HG03558 (cell line): ENCODE measurements around the gene NUDT7.

Experiments used
- ATAC-seq: cut with Tn5 transposase; IDR thresholded peaks from one replicate; pipeline ENCODE4 v1.9.1; 2021; ENCODE audit warnings: moderate number of reproducible peaks; ENCODE audit not compliant: unreplicated experiment; ENCODE audit errors: extremely low read depth

The NUDT7 gene

DNA sequence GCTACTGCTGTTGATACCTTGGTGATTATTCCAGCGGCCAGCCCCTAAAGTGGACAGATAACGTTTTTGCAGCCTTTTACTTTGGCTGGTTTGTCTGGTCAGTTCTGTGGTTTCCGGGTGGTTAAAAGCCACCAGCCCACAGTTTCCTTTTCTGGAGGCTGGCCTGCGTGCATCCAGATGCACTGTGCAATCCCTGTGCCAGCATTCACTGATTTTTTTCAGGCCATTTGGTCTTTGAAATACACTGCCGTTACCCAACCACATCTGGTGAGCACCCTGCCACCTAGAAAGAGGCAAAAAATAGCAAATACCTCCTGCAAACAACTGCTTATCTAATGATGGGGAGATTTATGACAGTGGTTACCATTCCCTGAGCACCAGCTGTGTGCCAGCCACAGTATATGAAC, 797 bp downstream of the NUDT7 start:
- ATAC-seq, result no peak

DNA sequence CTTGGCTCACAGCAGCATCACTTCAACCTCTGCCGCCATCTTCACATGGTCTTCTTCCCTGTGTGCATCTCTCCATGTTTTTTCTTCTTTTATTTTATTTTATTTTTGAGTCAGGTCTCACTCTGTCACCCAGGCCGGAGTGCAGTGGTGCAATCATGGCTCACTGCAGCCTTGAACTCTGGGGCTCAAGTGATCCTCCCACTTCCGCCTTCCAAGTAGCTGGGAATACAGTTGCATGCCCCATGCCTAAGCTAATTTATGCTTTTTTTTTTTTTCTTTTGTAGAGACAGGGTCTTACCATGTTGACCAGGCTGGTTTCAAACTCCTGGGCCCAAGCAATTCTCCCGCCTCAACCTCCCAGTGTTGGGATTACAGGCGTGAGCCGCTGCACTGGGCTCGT, 1.9 kb downstream of the NUDT7 start:
- ATAC-seq, result no peak

DNA sequence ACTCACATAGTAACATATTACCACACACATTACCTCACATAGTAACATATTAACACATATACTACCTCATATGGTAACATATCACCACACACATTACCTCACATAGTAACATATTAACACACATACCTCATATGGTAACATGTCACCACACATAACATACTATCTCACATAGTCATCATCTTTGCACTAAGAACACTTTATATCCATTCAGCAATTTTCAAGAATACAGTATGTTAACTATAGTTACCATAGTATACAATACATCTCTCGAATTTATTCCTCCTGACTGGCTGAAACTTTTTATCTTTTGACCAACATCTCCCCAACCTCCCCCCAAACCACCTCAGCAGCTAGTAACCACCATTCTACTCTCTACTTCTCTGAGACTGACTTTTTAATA, 7.6 kb downstream of the NUDT7 start:
- no peak for ATAC-seq

DNA sequence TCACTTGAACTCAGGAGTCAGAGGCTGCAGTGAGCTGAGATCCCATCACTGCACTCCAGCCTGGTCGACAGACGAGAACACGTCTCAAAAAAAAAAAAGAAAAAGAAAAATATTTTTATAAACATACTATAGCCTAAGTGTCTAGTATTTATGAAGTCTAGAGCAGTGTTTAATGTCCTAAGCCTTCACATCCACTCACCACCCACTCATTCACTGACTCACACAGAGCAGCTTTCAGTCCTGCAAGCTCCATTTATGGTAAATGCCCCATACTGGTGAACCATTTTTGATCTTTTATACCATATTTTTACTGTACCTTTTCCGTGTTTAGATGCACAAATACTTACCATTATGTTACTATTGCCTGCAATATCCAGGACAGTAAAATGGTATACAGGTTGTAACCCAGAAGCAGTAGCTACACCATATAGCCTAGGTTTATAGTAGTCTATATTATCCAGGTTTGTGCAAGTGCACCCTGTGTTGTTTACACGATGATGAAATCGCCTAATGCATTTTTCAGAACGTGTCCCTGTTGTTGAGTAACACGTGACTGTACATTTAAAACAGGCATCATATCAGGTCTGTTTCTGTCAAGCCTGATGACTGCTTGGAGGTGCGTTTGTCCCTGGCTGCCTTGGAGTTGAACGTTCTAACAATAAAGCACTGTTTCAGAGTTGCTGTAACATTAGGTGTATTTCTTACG, 10.1 kb downstream of the NUDT7 start:
- ATAC-seq, result no peak

DNA sequence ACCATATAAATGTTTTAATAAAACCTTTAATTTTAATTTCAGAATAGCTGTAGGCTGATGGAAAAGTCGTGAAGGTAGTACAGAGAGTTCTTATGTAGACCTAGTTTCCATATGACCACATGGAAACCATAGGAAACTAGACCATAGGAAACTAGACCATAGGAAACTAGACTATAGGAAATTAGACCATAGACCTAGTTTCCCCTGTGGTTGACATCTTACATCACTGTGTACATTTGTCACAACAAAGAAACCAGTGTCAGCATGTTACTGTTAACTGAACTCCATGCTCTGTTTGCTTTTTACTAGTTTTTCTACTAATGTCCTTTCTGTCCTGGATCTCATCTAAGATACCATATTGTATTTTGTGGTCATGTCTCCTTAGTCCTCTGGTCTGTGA, 14.6 kb downstream of the NUDT7 start:
- ATAC-seq, result peak; percentile 58

DNA sequence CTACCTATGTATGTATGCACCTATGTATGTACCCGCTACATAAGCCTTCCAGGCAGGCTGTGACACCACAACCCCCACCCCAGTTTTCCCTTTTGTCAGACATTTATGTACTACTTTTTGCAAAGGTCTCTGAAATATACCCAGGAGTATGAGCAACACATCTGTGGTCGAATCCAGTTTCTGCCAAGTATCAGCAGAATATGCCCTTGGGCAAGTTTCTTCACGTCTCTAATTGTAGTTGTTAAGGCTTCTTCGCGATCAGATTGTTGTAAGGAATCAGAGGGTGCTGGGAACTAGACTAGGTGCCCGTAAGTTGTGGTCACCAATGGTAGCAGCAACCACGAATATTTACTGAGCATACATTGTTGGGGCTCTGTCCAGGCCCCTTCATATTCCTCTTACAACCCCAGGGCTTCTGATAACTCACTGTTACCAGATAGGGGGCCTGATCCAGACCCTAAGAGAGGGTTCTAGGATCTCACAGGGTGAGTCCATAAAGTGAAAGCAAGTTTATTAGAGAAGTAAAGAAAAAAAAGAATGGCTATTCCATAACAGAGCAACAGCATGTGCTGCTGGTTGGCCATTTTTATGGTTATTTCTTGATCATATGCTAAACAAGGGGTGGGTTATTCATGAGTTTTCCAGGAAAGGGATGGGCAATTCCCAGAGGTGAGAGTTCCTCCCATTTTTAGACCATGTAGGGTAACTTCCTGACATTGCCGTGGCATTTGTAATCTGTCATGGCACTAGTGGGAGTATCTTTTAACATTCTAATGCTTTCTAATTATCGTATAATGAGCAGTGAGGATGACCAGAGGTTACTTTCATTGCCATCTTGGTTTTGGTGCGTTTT, 16.6 kb downstream of the NUDT7 start:
- ATAC-seq, result no peak

DNA sequence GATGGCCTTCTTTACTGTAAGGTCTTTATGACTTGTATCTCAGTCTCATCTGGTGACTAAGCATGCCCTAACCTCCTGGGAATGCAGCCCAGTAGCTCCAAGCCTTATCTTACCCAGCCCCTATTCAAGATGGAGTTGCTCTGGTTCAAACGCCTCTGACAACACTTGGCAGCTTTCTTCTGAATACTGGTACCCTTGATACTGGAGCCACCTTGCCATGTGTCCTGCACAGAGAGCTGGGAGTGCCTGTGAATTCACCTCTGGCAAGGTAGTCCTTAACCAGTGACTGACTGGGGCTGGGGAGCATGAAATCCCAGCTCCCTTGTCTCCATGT, 17.2 kb downstream of the NUDT7 start:
- ATAC-seq, result no peak

DNA sequence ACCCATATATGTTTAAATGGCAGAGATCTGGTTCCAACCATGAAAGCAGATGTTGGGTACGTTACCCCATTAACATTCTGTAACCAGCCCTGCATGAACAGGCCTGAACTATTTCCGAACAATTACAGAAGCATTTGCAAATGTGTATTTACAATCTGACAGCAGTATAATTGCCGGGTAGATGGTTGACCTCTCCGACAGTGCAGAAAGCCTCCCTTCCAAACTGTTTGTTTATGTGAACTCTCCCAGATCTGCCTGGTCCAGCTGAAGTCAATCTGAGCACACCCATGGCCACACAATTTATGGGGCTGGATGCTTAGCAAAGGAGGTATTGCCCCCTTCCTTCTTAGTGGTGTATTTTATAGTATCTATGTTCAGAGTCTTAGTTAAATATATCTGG, 21.8 kb downstream of the NUDT7 start:
- no peak for ATAC-seq

DNA sequence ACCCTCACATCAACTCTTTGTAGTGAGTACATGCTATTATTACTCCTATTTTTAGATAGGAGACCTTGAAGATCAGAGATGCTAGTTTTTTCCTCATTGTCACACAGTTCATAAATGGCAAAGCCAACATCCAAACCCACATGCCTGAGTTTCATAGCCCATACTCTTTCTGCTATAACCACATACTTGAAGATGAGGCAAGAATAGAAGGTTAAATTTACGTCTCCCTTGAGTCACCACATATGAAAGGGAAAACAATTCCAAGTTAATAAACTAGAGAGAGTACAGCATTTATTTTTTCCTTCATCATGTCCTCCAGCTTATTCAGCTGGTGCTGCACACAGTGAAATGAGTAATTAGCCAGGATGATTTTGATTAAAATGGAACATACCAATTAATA, 23.7 kb downstream of the NUDT7 start:
- ATAC-seq, result no peak

DNA sequence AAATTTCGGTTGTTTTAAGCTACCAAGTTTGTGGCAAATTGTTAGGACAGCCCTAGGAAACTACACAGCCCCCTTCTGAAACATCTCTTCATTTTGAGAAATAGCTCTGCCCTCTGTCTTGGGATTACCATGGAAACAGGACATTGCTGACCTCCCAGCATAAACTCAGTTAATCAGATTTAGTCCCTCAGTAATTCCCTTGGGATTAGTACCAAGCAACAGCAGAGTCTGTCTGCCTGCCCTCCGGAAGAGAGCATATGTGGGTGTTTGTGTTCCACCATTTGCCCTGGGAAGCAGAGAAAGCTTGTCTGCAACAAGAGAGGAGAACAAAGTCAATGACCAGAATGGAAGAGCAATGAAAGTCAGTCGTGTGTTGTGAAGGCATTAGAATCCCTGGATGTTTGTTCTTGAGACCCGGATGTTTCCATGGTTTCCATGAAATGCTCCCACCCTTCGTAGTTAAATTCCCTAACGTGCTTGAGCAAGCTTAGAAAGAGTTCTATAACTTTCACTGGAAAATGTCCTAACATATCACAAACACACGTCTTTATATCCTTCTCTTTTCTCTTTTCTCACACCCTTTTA, 26.2 kb downstream of the NUDT7 start:
- ATAC-seq, result no peak

DNA sequence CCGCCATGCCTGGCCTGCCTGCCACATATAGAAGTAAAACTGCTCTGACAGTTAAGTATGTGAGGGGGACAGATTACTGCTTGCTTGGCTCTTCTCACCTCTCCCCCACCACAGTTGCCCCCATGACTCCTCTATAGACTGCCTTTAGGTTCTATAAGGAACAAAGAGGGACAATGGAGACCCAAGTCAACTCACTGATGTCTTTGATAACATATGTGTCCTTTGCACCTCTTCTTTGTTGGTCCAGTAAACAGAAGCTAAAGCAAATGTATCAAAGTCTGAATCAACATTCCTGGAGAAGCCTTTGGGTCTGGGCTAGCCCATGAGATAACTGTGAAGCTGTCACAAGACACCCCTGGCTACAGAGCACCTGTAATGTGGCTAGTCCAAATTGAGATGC, 27.1 kb downstream of the NUDT7 start:
- no peak for ATAC-seq

DNA sequence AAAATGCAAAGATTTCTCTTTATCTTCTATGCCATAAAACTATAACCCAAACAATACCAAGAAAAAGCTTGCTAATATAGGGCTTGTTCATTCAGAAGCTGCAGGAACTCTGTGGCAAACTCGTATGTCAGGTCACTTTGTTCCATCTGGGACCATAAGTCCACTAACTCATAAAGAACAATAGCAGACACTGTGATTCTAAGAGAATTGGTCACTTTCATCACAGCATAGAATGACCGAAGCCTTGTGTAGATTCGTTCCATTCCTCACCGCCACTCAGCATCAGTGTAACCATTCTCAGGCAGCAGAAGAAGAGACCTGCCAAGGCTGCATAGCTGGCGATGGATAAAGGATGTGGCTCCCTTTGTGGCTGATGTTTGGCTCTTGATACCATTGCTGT, 35.7 kb downstream of the NUDT7 start:
- ATAC-seq, result no peak

DNA sequence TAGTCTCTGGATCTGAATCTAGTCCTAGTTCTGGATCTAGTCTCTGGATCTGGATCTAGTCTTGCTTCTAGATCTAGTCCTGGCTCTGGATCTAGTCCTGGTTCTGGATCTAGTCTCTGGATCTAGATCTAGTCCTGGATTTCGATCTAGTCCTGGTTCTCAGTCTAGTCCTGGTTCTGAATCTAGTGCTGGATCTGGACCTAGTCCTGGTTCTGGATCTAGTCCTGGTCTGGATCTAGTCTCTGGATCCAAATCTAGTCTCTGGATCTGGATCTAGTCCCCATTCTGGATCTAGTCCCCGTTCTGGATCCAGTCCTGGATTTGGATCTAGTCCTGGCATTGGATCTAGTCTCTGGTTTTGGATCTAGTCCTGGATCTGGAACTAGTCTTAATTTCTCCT, 36.2 kb downstream of the NUDT7 start:
- ATAC-seq, result no peak

DNA sequence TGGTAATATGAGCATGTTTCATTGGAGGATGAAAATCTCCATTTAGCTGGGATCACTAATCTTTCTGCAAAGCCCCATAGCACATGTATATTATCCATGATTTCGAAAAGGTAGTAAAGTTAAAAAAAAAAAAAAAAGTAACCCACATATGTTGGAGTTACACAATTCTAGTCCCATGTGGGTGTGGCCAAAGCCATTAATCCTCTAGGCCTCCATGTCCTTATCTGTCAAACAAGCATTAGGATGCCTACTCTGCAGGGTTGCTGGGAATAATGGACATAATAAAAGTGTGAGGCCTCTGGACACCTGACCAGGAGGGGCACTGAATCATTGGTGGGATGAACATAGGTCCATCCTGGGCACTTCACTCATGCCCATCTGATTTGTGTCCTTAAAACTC, 36.9 kb downstream of the NUDT7 start:
- no peak for ATAC-seq

DNA sequence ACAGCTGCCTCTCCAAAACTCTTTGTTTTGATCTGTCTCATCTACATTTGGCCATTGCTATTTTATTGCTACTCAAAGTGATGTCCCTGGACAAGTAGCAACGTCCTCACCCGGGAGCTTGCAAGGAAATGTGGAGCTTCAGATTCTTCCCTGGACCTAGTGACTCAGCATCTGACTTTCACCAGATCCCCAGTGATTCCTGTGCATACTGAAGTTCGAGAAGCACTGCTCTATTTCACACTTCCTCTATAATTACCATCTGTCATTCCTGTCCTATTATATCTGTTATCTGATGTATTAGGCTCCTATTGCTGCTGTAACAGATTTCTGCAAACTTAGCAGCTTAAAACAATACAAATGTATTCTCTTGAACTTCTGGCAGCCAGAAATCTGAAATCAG, 37.5 kb downstream of the NUDT7 start:
- no peak for ATAC-seq

DNA sequence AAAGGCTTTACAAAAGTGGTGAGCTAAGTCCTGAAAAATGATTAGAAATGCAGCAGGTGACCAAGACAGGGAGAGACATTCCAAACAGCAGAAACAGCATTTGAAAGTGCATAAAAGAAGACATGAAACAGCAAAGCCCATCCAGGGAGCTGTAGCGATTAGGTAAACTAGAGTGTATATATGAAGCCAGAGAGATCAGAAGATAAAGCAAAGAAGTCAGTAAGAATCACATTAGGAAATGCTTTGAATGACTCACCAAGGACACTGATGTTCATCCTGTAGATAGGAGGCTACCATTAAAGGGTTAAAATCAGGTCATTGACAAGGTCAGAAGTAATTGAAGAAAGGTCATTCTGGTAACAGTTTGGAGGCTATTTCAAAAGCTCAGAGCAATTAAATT, 38.5 kb downstream of the NUDT7 start:
- no peak for ATAC-seq

DNA sequence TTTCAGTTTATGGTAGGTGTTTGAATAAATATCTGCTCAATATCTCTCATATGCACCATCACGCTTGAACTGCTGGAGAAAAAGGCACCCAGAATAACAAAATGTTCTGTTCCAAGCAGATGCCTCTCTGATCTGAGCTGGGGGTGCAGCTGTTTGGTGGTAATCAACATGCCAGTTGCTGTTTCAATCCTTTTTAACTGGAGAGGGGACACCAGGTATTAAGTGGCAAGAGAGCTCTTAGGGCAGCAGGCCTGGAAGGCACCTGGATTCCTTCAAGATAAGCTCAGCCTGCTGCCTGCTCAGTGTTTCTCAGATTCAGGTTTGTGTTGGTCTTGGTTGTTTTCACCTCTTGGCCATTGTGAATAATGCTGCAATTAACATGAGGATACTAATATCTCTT, 38.9 kb downstream of the NUDT7 start:
- ATAC-seq, result no peak

DNA sequence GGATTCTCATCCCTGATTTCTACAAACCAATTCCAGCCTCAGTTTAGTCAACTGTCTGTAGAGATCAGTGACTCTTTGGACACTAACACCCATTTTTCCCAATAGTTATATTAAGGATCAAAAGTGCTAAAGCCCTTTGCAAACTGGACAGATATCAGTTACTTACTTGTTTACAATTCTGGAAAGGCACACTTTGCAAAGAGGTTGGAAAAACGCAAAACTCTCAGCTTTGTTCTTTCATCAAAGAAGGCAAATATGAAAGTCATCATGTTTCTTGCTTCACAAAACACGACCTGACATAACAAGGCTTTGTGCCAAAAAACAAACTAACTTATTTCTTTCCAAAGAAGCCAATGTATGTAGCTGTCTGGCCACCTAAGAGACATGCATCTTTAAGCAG, 39.9 kb downstream of the NUDT7 start:
- no peak for ATAC-seq

DNA sequence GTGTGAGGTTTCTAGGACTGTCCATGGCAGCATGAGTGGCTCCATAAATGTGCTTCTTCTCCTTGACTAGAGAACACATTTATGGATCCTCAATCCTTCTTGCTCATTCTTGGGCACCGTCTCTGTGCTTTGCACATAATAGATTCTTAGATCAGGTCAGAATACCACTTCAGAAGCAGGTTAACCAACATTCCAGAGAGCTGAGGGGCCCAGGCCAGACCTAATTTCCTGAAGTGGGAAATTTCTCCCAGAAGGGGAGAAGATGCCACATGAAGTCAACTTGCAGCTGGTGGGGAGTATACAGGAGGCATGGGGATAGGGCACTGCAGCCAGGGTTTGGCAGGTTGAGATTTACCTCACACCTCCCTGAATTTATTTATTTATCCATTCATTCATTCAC, 41.7 kb downstream of the NUDT7 start:
- no peak for ATAC-seq

DNA sequence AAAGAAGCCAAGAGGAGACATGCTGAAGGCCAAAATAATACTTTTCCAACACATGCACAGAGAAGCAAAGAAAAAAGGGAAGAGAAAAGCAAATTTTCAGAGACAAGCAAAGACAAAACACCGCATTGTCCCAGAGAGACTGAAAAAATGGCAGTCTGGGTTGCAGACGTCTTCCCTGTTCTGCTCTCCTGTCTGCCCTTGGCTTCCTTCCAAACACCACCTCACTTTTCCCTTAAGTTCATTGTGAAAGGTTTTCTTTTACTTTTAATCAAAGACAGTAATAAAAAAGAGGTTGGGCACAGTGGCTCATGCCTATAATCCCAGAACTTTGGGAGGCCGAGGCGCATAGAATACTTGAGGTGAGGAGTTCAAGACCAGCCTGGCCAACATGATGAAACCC, 44.9 kb downstream of the NUDT7 start:
- ATAC-seq, result no peak

DNA sequence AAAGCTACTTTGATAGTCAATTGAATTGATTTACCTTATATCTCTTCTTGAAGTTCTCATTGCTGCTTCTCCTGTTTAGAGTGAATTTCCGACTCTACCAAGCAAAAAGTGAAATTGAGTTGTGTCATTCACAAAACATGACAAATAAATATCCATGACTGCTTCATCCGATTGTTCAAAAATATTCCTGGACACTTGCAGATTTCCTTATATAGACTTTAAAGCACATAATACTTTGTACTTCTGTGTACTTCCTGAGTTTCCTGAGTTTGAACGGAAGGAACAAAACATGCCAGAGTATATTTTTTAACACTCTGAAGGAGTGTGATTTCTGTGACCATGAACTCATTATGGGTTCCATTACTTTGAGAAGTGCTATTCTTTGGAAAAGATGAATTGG, 45.5 kb downstream of the NUDT7 start:
- ATAC-seq, result no peak
